Panc1 (cell line): Measurements from ENCODE around the gene MARK3.

Experiments
- POLR2AphosphoS5 ChIP-seq: IDR thresholded peaks from 2 replicates; pipeline ENCODE4 v1.6.1; 2012; ENCODE audit warnings: mild to moderate bottlenecking, low read depth, low read length, moderate library complexity
- SIN3A ChIP-seq: IDR thresholded peaks from 2 replicates; pipeline ENCODE4 v1.6.1; 2012; ENCODE audit warnings: low read depth, mild to moderate bottlenecking, low read length, moderate library complexity, borderline replicate concordance; ENCODE audit not compliant: insufficient read depth

GRCh38 chr14:103396463-103396862 lies 11.2 kb downstream of the MARK3 start:
- TF ChIP-seq SIN3A (no peak), POLR2AphosphoS5 (no peak)
